ELF-1 (cell line): ENCODE results near the gene PCAT6.
A peak's percentile ranks its signal among the peaks of the same experiment; 100 is the strongest.
"Not testable (repeated sequence)": the region's sequence is repeated elsewhere in the genome, so short reads cannot be mapped to it uniquely, and the experiment has no call there.

Experiments
- DNase-seq: peaks from one replicate; pipeline ENCODE4 v3.0.0-alpha.2; 2016; ENCODE audit warnings: low read depth, low spot score

Gene PCAT6

GRCh38 chr1:202810615-202811295 is at the start of gene PCAT6:
Gene PCAT6 (plus strand): TSS chr1:202810954.
- DNase-seq: peak; percentile 99

GRCh38 chr1:202762019-202762418 is 48.7 kb upstream of the PCAT6 start:
- DNase-seq: no peak

GRCh38 chr1:202765721-202766120 is 45.0 kb upstream of the PCAT6 start:
- DNase-seq: no peak

- DNase-seq: no peak
Observed at GRCh38 chr1:202770135-202770534, 40.6 kb upstream of the PCAT6 start.

GRCh38 chr1:202781180-202781579 is 29.6 kb upstream of the PCAT6 start:
- DNase-seq: no peak

- DNase-seq: no peak
Observed at GRCh38 chr1:202786804-202787203, 23.9 kb upstream of the PCAT6 start.

GRCh38 chr1:202788800-202789199 is 22.0 kb upstream of the PCAT6 start:
- no peak for DNase-seq

- no peak for DNase-seq
Observed at GRCh38 chr1:202791077-202791747, 19.5 kb upstream of the PCAT6 start.

- DNase-seq: no peak
Observed at GRCh38 chr1:202794051-202794740, 16.6 kb upstream of the PCAT6 start.

GRCh38 chr1:202794931-202795330 is 15.8 kb upstream of the PCAT6 start:
- not testable (repeated sequence) for DNase-seq

GRCh38 chr1:202796670-202797069 is 14.1 kb upstream of the PCAT6 start:
- DNase-seq: no peak

GRCh38 chr1:202798260-202798659 is 12.5 kb upstream of the PCAT6 start:
- no peak for DNase-seq

- no peak for DNase-seq
Observed at GRCh38 chr1:202798792-202799331, 11.9 kb upstream of the PCAT6 start.

GRCh38 chr1:202800742-202801141 is 10.0 kb upstream of the PCAT6 start:
- DNase-seq: no peak

- DNase-seq: no peak
Observed at GRCh38 chr1:202801175-202801574, 9.6 kb upstream of the PCAT6 start.

GRCh38 chr1:202802034-202802433 is 8.7 kb upstream of the PCAT6 start:
- DNase-seq: no peak

- DNase-seq: no peak
Observed at GRCh38 chr1:202802998-202803932, 7.5 kb upstream of the PCAT6 start.

GRCh38 chr1:202804126-202804525 is 6.6 kb upstream of the PCAT6 start:
- no peak for DNase-seq

- DNase-seq: peak; percentile 29
Observed at GRCh38 chr1:202805886-202806844, 4.6 kb upstream of the PCAT6 start.

- peak; percentile 64 for DNase-seq
Observed at GRCh38 chr1:202806845-202807450, 3.8 kb upstream of the PCAT6 start.
